Hepatocyte (in vitro differentiated cells): ENCODE results near the gene CDKN1A.

Experiments
- CTCF ChIP-seq: fragments of 200-600 bp; sonication (generic); IDR thresholded peaks from 2 replicates; pipeline ENCODE4 v1.5.1; 2016; ENCODE audit warnings: antibody characterized with exemption, mild to moderate bottlenecking; ENCODE audit not compliant: poor library complexity
- EZH2phosphoT487 ChIP-seq: fragments of 200-600 bp; sonication (generic); IDR thresholded peaks from one replicate; pipeline ENCODE4 v1.6.1; 2018; ENCODE audit warnings: antibody characterized with exemption, mild to moderate bottlenecking, low read depth, moderate library complexity; ENCODE audit not compliant: unreplicated experiment, severe bottlenecking

- TF ChIP-seq CTCF = no peak
- TF ChIP-seq EZH2phosphoT487 = no peak
Observed at GRCh38 chr6:36734486-36735060, 56.1 kb downstream of the CDKN1A start.
